GM11168 (cell line): ENCODE data around the gene DGKB.

Source experiments
- in situ Hi-C: fragments of 300-500 bp; cut with MboI; formaldehyde crosslinking; loops from one replicate; pipeline ENCODE4 v1.12.0; 2022; ENCODE audit warnings: low sequenced_read_pairs; ENCODE audit not compliant: unreplicated experiment

The DGKB gene

DNA sequence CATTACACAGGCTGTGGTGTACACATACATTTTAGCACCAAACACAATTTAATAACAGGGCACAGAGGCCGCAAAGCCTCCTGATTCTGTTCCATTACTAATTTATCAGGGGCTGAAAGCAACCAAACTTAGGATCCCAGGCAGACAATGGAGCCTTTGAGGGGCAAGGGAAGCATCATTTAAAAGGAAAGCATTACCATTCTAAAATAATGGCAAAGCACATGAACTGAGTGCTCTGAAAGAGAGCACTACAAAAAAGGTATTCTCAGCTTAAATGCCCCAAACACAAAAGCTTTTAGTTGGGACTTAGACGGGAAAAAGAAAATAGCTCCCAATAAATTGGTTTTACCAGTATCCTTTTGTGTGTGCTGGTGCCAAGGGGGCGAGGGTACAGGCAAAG lies 631.1 kb downstream of the DGKB start:
- in situ Hi-C loops: no loop called here

DNA sequence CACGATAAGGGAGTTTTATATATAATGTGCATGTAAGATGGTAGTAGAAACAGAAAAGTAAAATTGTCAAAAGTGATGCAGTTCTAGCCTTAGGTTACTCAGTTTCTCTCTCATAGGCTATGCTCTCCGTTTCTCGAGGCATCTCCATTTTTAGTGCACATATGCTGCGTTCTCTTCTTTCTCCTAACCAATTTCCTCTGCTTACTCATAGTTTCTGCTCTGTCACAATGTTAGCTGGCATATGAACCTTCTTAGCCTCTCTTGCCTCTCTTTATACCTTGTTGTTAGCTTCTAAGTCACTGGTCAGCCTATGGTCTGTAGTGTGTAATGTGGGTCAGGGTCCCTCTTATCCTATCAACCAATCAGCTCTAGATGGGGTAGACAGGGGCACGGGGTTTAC lies 632.5 kb downstream of the DGKB start:
- in situ Hi-C loops: no loop called here

DNA sequence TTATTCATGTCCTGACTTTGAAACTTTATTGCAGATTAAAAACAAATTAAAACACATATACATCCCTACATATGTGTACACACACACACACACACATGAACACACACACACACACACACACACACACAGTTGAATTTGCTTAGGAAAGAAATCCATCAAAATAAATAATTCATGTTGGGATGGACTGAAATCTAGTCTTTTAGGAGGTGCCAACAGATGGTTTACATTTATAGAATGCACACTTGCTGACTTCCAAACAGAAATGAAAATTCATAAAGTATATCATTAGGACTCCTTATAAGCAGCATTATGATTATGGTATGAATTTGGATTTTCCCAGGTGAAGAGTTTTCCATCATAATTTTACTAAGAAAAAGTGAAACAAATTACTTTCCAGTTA lies 642.5 kb downstream of the DGKB start:
- in situ Hi-C loops: no loop called here

DNA sequence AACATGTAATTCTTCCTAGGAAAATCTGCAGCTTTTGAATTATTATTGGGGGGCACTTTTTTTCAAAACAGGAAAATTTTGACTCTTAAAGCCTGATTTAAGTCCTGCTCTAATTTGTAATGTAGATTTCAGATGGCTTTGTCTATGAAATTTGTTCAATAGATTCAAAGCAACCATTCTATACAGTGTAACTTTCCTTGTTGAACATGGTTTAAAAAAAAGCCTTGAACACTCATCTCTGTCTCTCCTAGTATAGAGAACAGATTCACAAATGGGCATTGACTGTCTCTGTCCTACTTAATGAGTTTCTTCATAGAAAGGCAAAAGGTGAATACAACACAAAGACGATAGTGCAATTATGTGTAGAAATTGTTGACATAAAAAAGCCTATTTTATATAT lies 643.7 kb downstream of the DGKB start:
- in situ Hi-C loops: no loop called here

DNA sequence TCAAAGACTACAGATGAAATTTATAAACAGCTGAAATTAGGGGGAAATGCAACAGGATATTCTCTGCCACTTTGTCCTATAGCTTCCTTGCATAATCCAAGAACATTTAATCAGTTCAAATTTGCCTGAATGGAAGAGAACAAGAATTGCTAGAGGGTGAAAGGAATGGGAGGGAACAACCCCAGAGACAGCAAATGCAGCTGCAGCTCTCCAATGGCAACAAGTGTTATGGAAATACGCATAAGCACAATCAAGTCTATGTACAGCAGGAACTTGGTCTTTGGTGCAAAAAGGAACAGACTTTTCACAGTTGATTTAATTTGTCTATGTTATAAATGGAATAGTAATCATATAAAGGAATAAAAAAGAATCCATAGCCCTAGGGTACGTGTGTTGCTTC lies 644.1 kb downstream of the DGKB start:
- in situ Hi-C loops: no loop called here

DNA sequence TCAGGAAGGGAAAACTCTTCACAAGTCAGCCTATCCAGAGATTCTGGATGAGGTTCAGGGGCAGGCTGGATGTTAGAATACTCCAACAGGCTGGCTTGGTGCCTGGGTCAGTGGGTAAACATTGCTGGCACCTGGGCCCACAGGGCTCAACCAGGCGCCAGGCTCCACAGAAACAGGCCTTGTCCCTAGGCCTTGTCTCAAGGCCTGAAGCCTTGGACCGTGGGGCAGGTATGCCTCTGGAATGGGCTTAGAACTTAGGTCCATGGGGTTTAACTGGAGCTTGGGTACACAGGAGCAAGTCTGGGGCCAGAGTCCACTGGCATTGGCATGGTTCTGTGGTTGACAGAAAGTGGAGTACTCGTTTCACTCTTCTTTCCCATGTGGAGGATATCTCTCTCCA lies 650.1 kb downstream of the DGKB start:
- in situ Hi-C loops: no loop called here

DNA sequence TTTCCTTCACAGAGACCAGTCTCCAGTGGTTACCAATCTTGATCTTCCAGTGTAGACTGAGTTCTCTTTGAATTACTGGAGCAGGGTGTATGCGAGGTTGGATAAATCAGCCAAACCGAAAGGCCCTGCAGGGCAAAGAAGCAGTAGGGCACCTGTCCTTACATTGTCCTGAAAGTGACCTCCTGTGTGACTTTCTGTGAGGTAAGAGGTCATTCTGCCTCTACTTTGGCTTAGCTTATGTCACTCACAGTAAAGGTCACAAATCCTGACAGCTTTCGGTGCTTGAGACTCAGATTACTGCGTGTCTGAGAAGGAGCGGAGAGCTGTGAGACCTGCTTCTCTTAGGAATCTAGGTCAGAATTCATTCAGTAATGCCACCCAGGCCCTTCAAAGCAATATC lies 660.4 kb downstream of the DGKB start:
- in situ Hi-C loops: no loop called here

DNA sequence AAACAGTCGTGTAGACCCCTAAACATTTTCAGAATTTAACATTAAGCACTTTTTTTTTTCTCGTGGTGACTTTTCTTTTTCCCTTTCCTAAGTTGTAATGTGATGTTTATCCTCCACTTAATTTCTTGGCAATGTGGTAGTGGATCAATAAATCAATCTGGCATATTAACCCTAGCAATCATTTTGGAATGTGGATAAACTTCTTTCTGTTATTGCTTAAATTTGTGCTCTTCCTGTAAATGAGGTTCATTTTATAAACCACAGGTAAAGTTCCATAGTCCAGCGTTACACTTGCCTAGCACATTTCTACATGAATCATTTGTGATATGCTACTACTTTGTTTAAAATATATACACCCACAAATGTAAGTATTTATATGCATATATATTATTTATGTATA lies 665.7 kb downstream of the DGKB start:
- in situ Hi-C loops: no loop called here

DNA sequence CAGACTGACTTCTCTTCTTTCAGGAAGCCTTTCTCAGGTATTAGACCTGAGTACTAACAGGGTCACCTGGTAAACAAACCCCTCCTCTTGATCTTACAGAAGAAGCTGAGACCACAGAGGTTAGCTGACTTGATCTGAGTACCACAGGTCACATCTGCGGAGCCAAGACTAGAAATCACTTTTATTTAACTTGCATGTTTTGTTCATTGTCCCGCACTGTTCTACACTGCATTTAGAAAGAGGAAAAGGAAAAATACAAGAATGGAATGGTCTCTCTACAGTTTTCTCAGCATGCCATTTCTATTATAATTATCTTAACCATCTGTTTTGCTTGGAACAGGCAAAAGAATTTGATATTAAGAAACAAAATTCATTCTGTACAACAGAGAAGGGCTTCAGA lies 667.5 kb downstream of the DGKB start:
- in situ Hi-C loops: no loop called here

DNA sequence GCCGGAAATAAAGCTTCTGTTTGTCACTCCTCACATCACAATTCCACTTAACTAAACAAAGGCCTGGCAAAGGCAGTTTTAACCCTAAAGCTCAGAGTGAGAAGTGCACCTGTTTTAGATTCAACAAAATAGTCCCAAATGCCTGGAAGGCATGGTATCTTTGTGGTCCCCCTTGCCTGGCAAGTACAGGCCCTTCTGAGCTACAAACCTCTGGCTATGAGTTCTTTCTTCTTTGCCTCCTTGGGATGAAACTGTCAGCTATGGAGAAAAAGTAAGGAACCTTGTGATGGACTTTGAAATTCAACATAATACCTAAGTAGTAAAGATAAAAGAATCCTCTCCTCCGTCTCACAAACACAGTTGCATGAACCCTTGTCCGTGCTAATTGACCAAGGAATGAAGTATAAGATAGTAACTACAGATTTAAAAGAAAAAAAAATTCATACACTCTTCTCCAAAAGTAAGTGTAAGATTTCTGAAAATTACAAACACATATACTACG lies 668.6 kb downstream of the DGKB start:
- in situ Hi-C loops: no loop called here

DNA sequence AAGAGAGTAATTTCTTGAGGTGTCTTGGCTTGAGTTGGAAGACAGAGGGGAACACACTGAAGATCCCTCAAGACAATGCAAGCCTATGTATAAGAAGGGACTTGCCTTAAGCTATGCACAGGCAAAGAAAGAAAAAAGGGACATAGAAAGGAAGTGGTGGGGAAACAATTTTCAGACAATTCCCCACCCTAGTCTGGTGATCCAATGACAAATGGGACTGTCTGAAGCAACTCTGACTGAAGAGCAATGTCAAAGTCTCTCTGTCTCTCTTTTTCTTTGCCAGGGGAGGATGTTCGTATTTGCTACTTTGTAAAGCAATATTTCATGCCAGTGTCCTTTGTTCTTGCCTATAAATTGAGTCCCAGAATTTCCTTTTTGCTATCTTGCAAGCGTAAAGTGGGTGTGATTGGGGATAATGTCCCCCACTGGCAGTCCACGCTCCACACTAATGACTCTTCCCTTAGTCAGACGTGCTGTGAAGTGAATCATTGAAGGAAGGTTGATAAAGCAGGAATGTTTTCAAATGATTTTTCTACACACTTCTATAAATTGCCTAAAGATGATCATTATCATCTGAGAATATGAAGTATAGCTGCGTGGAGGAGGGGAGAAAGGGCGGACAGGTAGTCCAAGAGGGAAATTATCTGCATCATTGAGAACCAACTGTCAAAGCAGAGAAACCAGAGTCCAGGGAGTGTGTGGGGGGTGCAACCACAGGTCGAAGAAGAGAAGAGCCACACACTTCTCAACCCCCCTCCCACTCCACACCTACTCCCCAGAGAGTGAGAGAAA lies 669.3 kb downstream of the DGKB start:
- in situ Hi-C loops: no loop called here

DNA sequence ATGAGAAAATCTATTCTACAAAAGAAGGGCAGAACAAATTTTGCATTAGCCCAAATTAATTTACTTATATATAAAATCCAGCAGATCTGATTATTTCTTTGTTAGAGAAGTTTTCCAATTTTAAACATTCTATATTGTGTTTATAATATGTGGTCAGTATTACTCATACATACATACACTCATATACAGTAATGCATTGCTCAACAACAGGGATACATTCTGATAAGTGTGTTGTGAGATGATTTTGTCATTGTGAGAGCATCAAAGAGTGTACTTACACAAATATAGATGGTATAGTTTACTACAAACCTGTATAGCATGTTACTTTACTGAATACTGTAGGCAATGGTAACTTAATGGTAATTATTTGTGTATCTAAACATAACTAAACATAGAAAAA lies 673.5 kb downstream of the DGKB start:
- in situ Hi-C loops: no loop called here

DNA sequence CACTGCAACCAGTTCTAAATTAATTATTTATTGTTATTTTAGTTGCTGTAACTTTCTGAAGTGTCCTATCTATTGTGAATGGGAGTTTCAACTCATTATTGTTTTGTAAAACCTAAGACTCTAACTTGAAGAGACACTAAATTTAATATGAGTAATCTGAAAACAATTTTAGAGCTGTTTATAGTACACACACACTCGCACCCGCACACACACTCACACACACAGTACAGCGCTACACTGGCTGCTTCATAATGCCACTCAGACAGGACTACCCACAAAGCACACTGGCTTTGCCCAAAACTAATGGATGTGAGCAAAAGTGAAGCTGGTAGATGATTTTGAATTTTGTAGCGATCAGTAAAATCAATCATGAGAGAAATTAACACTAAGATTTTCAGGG lies 674.2 kb downstream of the DGKB start:
- in situ Hi-C loops: no loop called here

DNA sequence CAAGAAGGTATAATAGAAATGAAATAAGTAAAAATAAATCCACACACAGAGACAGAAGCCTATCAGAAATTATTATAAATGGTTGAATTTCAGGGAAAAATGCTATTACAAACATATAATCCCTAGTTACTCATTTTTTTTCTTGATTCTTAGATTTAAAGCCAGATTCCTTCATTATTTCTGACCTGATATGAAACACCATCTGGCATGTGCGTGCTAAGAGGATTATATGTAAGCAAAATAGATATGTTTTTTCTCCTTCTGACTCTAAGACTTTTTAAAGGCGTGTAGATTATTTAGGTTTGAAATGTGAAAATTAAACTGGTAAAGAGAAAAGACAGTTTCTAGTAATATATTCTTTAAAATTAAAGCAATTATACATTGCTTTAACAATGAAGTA lies 676.4 kb downstream of the DGKB start:
- in situ Hi-C loops: no loop called here

DNA sequence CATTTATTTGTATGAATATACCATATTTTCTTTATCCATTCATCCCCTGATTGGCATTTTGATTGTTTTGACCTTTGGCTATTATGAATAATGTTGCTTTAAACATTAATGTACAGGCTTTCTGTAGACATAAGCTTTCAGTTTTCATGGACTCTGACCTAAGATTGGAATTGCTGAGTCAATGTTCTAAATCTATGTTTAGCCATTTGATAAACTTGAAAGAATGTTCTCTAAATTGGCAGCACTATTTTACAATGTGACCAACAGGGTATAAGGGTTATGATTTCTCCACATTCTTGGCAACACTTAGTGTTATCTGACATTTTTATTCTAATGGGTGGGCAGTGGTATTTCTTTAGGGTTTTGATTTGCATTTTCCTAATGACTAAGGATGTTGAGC lies 683.4 kb downstream of the DGKB start:
- in situ Hi-C loops: no loop called here

DNA sequence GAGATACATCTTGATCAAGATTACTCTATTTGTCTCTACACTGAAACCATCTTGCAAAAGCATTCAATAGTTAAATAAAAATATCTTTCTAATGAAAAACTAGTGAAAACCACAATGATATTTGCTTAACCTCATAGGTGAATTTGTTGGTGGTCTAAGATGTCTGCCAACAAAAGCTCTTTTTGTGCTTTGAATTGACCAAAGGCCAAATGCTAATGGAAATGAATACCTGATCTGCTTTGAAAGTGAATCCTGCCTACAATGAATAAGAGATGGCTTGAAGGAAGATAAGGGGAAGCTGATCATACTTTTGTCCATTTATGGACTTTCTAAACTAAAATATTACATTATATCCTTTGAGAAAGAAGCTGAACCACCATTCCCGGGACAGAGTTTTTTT lies 684.2 kb downstream of the DGKB start:
- in situ Hi-C loops: no loop called here

DNA sequence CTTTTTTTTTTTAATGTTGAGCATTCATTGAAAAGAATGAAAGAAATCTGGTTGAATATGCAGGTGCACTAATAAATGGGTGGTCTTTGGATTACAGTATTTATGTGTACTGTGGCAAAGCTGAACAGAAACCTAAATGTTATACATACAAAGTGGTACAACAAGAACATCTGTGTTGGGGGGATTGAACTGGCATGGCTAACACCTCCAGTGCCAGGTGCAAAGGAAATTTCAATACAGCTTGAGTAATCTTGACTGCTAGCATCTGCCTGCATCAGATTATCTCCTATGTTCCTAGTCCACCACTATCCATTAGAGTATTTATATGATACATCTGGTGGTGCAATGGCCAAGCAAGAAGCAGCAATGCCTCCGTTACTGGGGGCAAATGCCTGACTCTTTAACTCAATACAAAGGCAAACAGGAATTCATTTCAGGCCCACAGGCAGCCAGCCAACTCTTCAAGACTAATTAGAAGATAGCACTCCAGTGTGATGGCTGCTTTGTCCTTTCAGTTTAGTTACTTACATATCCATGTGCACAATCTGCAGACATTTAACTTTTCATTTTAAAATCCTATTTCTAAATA lies 692.6 kb downstream of the DGKB start:
- in situ Hi-C loops: no loop called here

DNA sequence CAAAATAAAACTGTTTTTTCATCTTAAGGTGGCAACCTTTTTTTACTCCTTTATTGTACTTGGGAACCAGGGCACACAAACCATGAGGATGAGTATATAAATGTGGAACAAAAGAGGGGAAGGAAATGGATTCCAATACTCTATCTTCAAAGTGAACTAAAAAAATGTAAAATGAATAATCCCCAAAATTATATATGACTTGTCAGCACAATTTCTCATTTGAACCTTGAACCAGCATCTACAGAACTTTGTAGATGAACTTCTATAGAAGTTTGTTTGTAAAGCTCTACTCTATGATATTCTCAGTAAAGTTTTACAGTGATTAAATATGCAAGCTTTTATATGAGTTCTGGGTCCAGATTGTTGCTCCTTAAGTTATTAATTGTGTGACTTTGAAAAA lies 694.8 kb downstream of the DGKB start:
- in situ Hi-C loops: no loop called here

DNA sequence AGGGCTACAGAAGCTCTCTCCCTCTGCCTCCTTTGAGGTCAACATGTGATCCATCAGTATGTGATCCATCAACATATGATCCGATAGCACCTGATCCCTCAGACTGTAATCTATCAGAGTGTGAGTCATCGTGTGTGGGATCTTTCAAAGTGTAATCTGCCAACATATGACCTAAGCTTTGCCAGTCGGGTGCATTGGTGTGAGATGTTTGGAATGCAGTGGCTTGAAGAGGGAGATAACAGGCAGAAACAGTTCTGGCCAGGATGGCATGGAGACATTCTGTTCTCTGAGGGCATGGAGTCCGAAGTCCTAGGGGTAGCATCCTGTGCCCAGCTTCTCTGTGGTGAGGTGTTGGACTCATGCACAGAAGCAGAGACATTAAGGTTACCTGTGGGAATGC lies 695.4 kb downstream of the DGKB start:
- in situ Hi-C loops: no loop called here

DNA sequence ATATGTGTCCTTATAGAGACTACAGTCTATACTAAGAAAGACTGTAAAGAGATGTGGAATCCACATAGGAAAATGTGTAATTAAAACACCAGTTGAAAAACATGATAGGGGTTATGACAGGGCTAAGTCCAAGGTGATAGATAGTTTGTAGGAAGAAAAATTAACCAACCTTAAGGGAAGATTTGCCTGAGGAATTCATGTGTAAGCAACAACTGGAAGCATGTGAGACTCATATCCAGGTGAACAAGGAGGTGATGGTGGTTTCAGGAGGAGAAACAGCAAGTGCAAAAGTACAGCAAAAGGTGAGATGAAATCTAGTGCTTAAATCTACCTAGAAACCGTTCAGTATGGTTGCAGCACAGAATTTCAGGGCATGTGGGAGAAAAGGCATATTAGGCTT lies 696.4 kb downstream of the DGKB start:
- in situ Hi-C loops: no loop called here

DNA sequence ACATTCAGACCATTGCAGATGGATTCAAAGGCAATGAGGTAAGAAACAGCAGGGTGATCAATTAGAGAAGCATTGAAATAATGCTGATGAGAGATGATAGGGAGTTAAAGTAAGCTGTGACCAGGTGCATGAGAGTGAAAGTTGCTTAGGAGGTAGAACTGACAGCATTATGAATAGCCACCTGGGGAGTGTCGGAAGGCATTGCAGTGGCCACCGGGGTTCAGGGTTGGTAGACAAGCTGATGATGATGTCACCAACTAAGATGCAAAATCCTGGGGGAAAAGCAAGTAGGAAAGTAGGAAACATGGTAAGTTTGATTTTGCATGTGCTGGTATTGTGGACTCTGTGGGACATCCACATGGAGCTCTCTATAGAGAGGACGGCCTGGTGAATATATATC lies 701.2 kb downstream of the DGKB start:
- in situ Hi-C loops: no loop called here

DNA sequence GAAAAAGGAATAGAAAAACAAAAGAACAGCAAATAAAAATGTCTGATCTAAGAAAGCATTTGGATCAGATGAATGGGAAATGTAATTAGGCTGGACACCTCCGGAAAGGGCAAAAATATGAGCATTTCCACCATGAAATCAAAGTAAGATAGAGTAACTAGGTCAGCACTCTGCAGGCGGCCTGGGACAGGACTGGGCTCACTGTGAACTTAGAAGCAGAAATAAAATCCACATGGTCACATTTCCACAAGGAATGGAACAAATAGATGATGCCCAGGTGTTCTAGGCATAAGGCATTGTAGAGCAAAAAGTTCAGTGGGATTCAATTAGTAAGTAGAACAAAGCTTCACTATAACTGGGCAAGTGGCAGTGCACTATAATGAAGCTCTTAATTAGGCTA lies 703.2 kb downstream of the DGKB start:
- in situ Hi-C loops: no loop called here
